Measurements from ENCODE around the gene PLCL1. TPM values are rescaled to one million over a fixed set of nuclear protein-coding genes. Genes with fewer than 3 reads are reported as not detected.

The PLCL1 gene
- total RNA-seq, 1 donor from 2014 or later: 14.3 TPM

- Histone ChIP-seq H3K9me3 (no peaks in the 10 kb centered on the region), H3K4me1 (peaks cover 0 to 8% of the 10 kb centered on the region in 2 donors), H3K4me3 (no peak overlapping the region), H3K36me3 (no peaks in the 10 kb centered on the region), H3K27me3 (no peaks in the 10 kb centered on the region), H3K27ac (no peak overlapping the region)
- DNase-seq (ENCODE audit: low spot score in 2 of 2): no peak
- intact Hi-C loops (cut with DNase I): no loop called here
- TF ChIP-seq CTCF (IDR thresholded peaks at IDR 0.05): no peak
Measured at GRCh38 chr2:197867033-197867432, 62.6 kb downstream of the PLCL1 start.

GRCh38 chr2:197867624-197868023 lies 63.2 kb downstream of the PLCL1 start:
- TF ChIP-seq CTCF (IDR thresholded peaks at IDR 0.05): no peak
- no peak for DNase-seq (ENCODE audit: low spot score in 2 of 2)
- H3K4me3 ChIP-seq: no peak overlapping the region
- no peaks in the 10 kb centered on the region for H3K9me3 ChIP-seq
- H3K27me3 ChIP-seq: no peaks in the 10 kb centered on the region
- intact Hi-C loops (cut with DNase I): no loop called here
- H3K4me1 ChIP-seq: peaks cover 0 to 8% of the 10 kb centered on the region in 2 donors
- H3K36me3 ChIP-seq: no peaks in the 10 kb centered on the region
- no peak overlapping the region for H3K27ac ChIP-seq

- no peak overlapping the region for H3K27ac ChIP-seq
- H3K4me3 ChIP-seq: no peak overlapping the region
- H3K27me3 ChIP-seq: no peaks in the 10 kb centered on the region
- no peak for DNase-seq (ENCODE audit: low spot score in 2 of 2)
- peaks cover 0 to 8% of the 10 kb centered on the region in 2 donors for H3K4me1 ChIP-seq
- H3K9me3 ChIP-seq: no peaks in the 10 kb centered on the region
- TF ChIP-seq CTCF (IDR thresholded peaks at IDR 0.05): no peak
- intact Hi-C loops (cut with DNase I): no loop called here
- no peaks in the 10 kb centered on the region for H3K36me3 ChIP-seq
Measured at GRCh38 chr2:197868206-197868605, 63.8 kb downstream of the PLCL1 start.

GRCh38 chr2:197869041-197869440 lies 64.6 kb downstream of the PLCL1 start:
- Histone ChIP-seq H3K27me3 (no peaks in the 10 kb centered on the region), H3K4me3 (no peak overlapping the region), H3K27ac (no peak overlapping the region), H3K9me3 (no peaks in the 10 kb centered on the region), H3K36me3 (no peaks in the 10 kb centered on the region), H3K4me1 (peaks cover 0 to 11% of the 10 kb centered on the region in 2 donors)
- DNase-seq (ENCODE audit: low spot score in 2 of 2): no peak
- no peak for TF ChIP-seq CTCF (IDR thresholded peaks at IDR 0.05)
- intact Hi-C loops (cut with DNase I): no loop called here

GRCh38 chr2:197869501-197870111 lies 65.2 kb downstream of the PLCL1 start:
- TF ChIP-seq CTCF (IDR thresholded peaks at IDR 0.05): no peak
- Histone ChIP-seq H3K27me3 (no peaks in the 10 kb centered on the region), H3K27ac (no peak overlapping the region), H3K36me3 (no peaks in the 10 kb centered on the region), H3K9me3 (no peaks in the 10 kb centered on the region), H3K4me1 (peaks cover 0 to 11% of the 10 kb centered on the region in 2 donors), H3K4me3 (no peak overlapping the region)
- intact Hi-C loops (cut with DNase I): no loop called here
- DNase-seq (ENCODE audit: low spot score in 2 of 2): no peak

- no peak overlapping the region for H3K4me3 ChIP-seq
- no peak for DNase-seq (ENCODE audit: low spot score in 2 of 2)
- no peak overlapping the region for H3K27ac ChIP-seq
- intact Hi-C loops (cut with DNase I): no loop called here
- TF ChIP-seq CTCF (IDR thresholded peaks at IDR 0.05): no peak
- no peaks in the 10 kb centered on the region for H3K9me3 ChIP-seq
- peaks cover 0 to 11% of the 10 kb centered on the region in 2 donors for H3K4me1 ChIP-seq
- no peaks in the 10 kb centered on the region for H3K27me3 ChIP-seq
- H3K36me3 ChIP-seq: no peaks in the 10 kb centered on the region
Measured at GRCh38 chr2:197870137-197870536, 65.7 kb downstream of the PLCL1 start.
